AG04450 (cell line): ENCODE results near the gene SATB1. TPM values are rescaled to one million over a fixed set of nuclear protein-coding genes. Genes with fewer than 3 reads are reported as not detected.

ENCODE experiments used
- CTCF ChIA-PET: fragments of 300-600, 350-600 bp; formaldehyde crosslinking; extraction: SDS; loops from one replicate; lab custom pipeline; 2022; ENCODE audit warnings: antibody characterized with exemption, inconsistent platforms; lab: Charles Lee
- POLR2A ChIA-PET: fragments of 350-600 bp; formaldehyde crosslinking; extraction: SDS; loops from one replicate; lab custom pipeline; 2021; ENCODE audit warnings: antibody characterized with exemption, inconsistent platforms; lab: Yijun Ruan, JAX
- DNase-seq: peaks from one replicate; pipeline ENCODE4 v3.0.0-alpha.2; 2011; ENCODE audit warnings: low read depth, low spot score
- H3K27ac ChIP-seq: one replicate; pipeline ENCODE4 v1.5.1; 2012; ENCODE audit warnings: low read depth, low read length, control low read depth
- H3K27me3 ChIP-seq: one replicate; pipeline ENCODE4 v1.6.0; 2012; ENCODE audit warnings: low read length; ENCODE audit not compliant: control insufficient read depth, insufficient read depth
- H3K4me3 ChIP-seq: 2 replicates; pipeline ENCODE4 v1.5.1; 2011; ENCODE audit warnings: mild to moderate bottlenecking, low read depth, low read length, control low read depth
- H3K9me3 ChIP-seq: 2 replicates; pipeline ENCODE4 v1.5.1; 2012; ENCODE audit warnings: low read length; ENCODE audit not compliant: control insufficient read depth, insufficient read depth
- polyA plus RNA-seq: library from polyadenylated mRNA; depleted of rRNA; stranded (reverse); fragments of >200 nt; gene quantifications from 2 replicates; pipeline ENCODE4 v1.2.3, GENCODE V29; 2011
- TF ChIP-seq, protein P1 (sequence below): IDR thresholded peaks from 2 replicates; pipeline ENCODE4 v1.5.1; 2011; ENCODE audit warnings: low read depth, low read length, control low read depth, inconsistent platforms

SATB1 gene
- polyA plus RNA-seq, 1 experiment = 12.3 TPM

DNA sequence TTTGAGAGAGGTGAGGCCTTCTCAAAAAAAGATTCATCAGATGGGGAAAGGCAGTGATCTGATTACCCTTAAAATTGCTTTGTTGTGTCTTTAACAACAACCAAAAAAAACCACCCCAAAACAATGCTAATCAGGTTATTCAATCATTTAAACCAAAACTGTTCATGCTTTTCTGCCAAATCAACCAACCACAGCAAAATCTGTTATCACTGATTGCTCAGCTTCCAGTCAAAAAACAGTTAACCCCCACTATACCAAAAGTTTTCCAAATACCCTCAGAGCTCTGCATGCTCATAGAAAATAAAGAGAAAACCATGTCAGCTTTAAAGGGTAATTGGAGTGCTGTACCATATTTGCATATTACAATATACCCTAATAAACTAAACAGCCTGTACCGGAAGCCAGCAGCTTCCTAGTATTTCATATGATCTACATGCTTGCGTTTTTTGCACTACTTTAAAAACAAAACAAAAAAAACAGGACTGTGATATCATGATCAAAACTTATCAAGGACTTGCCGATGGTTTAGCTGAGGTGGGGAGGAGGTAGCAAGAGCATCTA is 22.8 kb downstream of the SATB1 start:
- CTCF ChIA-PET = interaction anchor here (0.5 to 3.1 kb wide), 2 partner anchors 12 to 1066 kb away, joined by 6 to 25 read pairs; no protein-coding TSS in a partner anchor
- POLR2A ChIA-PET = no interaction called here
- no peaks in the 10 kb centered on the region for H3K27me3 ChIP-seq
- no peak for DNase-seq
- H3K9me3 ChIP-seq = no peaks in the 10 kb centered on the region
- no peak overlapping the region for H3K27ac ChIP-seq
- TF ChIP-seq, protein P1, sequence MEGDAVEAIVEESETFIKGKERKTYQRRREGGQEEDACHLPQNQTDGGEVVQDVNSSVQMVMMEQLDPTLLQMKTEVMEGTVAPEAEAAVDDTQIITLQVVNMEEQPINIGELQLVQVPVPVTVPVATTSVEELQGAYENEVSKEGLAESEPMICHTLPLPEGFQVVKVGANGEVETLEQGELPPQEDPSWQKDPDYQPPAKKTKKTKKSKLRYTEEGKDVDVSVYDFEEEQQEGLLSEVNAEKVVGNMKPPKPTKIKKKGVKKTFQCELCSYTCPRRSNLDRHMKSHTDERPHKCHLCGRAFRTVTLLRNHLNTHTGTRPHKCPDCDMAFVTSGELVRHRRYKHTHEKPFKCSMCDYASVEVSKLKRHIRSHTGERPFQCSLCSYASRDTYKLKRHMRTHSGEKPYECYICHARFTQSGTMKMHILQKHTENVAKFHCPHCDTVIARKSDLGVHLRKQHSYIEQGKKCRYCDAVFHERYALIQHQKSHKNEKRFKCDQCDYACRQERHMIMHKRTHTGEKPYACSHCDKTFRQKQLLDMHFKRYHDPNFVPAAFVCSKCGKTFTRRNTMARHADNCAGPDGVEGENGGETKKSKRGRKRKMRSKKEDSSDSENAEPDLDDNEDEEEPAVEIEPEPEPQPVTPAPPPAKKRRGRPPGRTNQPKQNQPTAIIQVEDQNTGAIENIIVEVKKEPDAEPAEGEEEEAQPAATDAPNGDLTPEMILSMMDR = no peak
- H3K4me3 ChIP-seq = no peak overlapping the region

DNA sequence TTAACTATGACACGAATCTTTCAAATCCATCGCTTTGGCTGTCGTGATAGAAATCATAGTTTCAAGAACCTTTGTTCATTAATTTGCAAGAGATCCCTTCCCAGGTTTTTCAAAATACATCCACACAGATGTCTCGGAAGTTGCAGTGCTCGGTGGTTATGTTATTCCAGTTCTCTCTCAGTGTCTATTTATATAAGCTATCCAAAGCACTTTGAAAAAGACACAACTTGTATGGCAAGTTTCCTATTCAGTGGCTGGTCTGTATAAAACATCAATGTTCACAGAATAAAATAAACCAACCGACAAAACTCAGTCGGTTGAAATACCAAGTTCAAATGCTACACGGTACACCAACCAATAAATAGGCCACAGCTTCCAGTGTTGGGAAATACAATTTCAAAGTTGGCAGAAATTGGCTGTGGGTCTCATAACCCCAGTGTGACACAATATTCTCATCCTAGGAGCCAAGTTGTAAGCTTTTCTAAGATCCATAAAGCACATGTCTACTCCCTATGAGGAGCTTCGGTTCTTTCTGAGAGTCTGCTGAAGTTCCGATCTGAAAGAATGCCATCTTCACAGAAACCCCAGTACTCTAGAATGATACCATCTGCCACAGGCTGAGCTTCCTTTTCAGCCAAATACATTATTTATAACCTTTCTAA is 23.7 kb downstream of the SATB1 start:
- ChIA-PET POLR2A (no interaction called here), CTCF (interaction anchor here (1.2 to 3.1 kb wide), 2 partner anchors 11 to 20 kb away, joined by 3 to 25 read pairs; no protein-coding TSS in a partner anchor)
- no peak overlapping the region for H3K27ac ChIP-seq
- H3K27me3 ChIP-seq = no peaks in the 10 kb centered on the region
- no peak overlapping the region for H3K4me3 ChIP-seq
- no peaks in the 10 kb centered on the region for H3K9me3 ChIP-seq
- TF ChIP-seq, protein P1 = no peak
- DNase-seq = no peak

DNA sequence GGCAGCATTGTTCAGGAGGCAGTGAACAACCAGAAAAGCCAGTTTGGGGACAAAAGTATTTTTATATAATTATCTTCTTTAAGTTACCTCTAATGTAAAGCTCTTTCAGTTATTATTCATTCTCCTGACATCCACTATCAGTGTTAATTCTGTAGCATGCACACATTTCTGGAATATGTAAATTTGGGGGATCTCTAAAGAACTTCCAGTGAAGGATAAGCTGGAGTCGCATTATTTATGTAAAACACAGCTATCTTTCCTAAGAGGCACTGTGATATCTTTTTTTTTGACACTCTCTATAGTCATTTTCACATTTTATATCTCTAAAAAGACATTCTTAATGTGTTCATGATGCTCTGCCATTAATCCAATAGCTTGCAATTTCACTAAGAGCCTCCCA is 26.7 kb downstream of the SATB1 start:
- no peaks in the 10 kb centered on the region for H3K27me3 ChIP-seq
- H3K27ac ChIP-seq = no peak overlapping the region
- no peak overlapping the region for H3K4me3 ChIP-seq
- TF ChIP-seq, protein P1 = no peak
- ChIA-PET CTCF (interaction anchor here (0.6 to 2.0 kb wide), 2 partner anchors 9 to 55 kb away, joined by 3 to 10 read pairs; no protein-coding TSS in a partner anchor), POLR2A (no interaction called here)
- DNase-seq = no peak
- no peaks in the 10 kb centered on the region; the same call in 1 of the 2 replicates for H3K9me3 ChIP-seq

DNA sequence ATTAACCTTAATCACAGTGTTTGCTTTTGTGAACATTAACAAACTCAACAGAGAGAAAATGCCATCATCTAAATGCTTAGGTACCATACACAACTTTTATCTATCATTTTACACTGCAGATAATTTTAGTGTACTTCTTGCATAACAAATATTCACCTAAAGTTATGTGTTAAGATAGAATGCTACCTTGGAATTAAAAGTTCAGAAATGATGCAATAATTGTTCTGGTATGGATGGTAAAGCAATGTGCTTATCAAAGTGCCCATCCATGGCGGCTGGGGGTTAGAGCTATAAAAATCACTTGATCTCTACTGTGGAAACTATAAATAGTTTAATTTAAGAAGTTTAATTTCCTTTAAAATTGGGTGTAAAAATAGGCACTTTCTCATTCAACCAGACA is 28.7 kb downstream of the SATB1 start:
- no peak for DNase-seq
- Histone ChIP-seq H3K27me3 (no peaks in the 10 kb centered on the region), H3K4me3 (no peak overlapping the region), H3K9me3 (no peaks in the 10 kb centered on the region; the same call in 1 of the 2 replicates), H3K27ac (no peak overlapping the region)
- POLR2A ChIA-PET = no interaction called here
- TF ChIP-seq, protein P1 = no peak
- CTCF ChIA-PET = interaction anchor here (1.5 kb wide), 1 partner anchor 10 kb away, joined by 4 read pairs; no protein-coding TSS in a partner anchor

DNA sequence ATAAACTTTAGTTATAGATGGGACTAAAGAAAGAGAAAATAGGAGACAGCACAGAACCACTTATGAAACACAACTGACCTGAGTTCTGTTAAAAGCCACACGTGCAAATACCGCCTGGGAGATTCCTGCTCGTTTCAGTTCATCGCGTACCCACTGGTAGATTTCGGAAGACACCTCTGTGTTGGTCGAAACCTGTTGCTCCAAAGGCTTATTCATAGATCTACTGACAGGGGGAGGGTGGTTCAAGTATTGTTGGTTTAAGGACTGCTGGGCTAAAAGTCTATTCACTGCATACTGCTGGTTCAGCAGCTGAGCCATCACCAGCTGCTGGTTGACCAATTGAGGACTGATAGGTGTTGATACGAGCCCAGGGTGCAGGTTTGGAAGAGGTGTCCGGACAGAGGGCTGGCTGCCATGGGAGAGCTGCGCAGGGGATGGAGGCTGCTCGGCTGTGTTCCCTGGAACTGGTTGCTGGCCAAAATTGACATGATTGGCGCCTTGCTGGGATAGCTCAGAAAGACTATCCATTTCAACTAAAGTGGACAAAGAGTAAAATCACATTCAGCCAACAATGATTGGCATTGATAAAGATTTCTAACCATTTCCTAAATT is 30.6 kb downstream of the SATB1 start:
- no peak for DNase-seq
- ChIA-PET POLR2A (no interaction called here), CTCF (no interaction called here)
- Histone ChIP-seq H3K27me3 (no peaks in the 10 kb centered on the region), H3K9me3 (no peaks in the 10 kb centered on the region; the same call in 1 of the 2 replicates), H3K27ac (no peak overlapping the region), H3K4me3 (no peak overlapping the region)
- TF ChIP-seq, protein P1 = no peak
